Measurements from ENCODE around the gene ARHGAP15.

DNA sequence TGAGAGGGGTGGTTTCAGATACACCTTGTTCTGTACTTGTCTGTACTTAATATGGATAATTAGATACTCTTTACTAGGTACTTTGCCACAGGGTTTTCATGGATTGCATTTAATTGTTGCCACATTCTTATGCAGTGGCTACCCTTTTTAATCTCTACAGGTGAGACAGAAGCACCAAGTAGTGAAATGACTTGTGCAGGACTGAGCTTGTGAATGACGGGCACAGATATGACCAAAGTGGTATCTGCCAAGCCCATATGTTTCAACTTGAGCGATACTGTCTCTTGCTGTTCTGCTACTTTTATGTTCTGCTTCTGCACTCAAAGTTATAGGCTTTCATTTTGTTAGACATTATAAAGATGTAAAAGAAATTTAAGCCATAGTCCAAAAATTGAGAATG lies 288.2 kb downstream of the ARHGAP15 start:
- TF ChIP-seq ZNF274 (IDR thresholded peaks at IDR 0.05; ENCODE audit: low read depth, low read length) = no peak
- no peak for TF ChIP-seq POLR2A (IDR thresholded peaks at IDR 0.05; ENCODE audit: borderline replicate concordance, extremely low read depth, insufficient read depth, insufficient read length)
